HG03103 (cell line): ENCODE data around the gene RHO.

Experiments used
- ATAC-seq: cut with Tn5 transposase; IDR thresholded peaks from one replicate; pipeline ENCODE4 v1.9.1; 2021; ENCODE audit warnings: low read depth; ENCODE audit not compliant: unreplicated experiment

Gene RHO

GRCh38 chr3:129575233-129575996 lies 47.0 kb downstream of the RHO start:
- no peak for ATAC-seq

DNA sequence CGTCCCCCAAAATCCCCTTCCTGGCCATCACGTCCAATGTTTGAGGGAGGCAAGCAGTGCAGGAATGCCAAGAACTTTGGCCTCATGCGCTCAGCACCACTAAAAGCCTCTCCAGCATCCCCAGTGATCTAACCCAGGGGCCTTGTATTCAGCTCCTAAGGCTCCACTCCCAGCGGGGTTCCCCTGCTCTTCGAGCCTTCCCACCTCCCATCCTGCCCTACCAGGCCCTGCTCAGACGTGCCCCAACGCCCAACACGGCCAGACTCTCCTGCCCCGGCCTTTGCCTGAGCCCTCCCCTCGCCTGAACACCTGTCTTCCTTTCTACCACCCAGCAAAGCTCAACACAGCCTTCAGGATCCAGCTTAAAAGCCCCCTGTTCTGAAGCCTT lies 47.6 kb downstream of the RHO start:
- ATAC-seq: no peak

DNA sequence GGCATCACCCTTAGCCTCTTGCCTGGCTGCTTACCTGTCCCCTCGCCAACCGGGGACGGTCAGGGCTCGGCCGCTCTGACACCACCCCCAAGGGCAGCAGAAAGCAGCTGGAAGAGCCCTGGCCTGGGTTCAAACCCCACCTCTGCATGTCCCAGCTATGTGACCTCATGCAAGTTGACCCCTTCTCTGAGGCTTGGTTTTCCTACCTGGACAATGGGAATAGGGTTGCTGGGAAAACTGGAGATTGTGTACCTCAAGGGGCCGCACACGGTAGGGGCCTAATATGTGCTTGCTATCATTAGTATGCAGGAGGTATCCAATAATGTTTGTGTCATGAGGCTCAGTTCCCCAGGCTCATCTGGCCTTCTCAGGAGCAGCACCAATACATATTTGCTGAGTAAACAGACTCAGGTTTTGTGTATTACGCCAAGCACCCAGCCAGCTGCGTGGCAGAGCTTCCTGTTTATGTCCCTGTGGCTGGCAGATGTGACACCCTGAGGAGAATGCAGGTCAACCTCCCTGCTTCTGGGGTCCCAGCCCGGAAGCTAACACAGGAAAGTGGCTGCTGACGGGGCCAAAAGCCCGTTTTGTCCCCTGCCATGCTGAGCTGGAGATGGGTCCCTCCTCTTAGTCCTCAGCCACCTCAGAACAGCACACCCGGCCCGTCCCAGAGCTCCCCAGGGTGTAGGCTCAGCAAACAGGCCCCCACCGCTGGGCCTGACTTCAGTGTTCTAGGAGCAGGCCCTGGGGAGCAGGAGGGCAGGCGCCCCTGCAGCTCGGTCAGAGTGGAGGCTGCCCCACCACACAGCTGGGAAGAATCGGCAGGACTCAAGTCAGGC lies 48.3 kb downstream of the RHO start:
- no peak for ATAC-seq

DNA sequence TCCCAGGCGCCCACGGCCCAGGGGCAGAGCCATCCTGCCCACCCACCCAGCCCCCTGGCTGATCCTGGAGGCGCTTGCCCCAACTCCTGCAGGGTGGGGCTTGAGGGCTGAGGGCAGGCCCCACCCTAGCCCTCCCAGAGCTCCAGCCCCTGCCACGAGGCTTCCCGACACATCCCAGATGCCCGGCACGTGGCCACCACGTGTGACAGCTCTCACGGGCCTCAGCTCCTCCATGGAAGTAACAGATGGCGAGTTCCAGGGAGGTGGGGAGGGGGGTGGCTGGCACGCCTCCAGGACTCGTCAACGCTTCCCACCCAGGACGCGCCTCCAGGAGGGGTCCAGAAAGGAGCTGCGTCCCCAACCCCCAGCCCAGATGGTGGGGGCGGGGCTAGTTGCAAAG lies 48.9 kb downstream of the RHO start:
- no peak for ATAC-seq

GRCh38 chr3:129577925-129578786 lies 49.7 kb downstream of the RHO start:
- ATAC-seq: no peak

GRCh38 chr3:129579991-129580390 lies 51.6 kb downstream of the RHO start:
- ATAC-seq: no peak

GRCh38 chr3:129581623-129582022 lies 53.2 kb downstream of the RHO start:
- ATAC-seq: no peak

GRCh38 chr3:129582799-129583198 lies 54.4 kb downstream of the RHO start:
- no peak for ATAC-seq

GRCh38 chr3:129583289-129583688 lies 54.9 kb downstream of the RHO start:
- ATAC-seq: no peak

DNA sequence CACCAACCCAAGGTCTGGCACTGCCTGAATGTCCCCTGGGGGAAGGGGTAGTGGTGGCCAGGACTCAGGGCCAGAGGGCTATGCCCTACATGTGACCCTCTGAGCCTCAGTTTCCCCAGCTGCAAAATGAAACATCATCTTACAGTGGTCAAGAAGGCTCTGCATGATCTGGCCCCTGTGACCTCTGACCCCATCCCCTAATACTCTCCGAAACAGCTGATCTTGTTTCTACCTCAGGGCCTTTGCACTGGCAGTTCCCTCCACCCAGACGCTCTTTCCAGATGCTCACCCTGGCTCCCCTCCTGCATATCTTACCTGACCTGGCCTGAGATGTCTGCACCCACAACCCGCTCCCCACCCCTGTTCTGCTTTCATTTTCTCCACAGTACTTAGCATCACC lies 56.2 kb downstream of the RHO start:
- ATAC-seq: no peak
